HepG2 (cell line): ENCODE data around the gene MYO15A. TPM values are rescaled to one million over a fixed set of nuclear protein-coding genes. Genes with fewer than 3 reads are reported as not detected.

Experiments used
- ATAC-seq: fragments of 200-7000 bp; cut with Tn5 transposase; 3 replicates; pipeline ENCODE4 v1.9.1; 2020; ENCODE audit warnings: mild to moderate bottlenecking, moderate library complexity
- BruUV-seq: library from RNA; stranded (reverse); fragments of 400-500 nt; replicated peaks from 2 replicates; lab custom pipeline; 2021; lab: Mats Ljungman, UMichigan
- CTCF ChIA-PET: fragments of 300-600 bp; formaldehyde crosslinking; extraction: SDS; loops from one replicate; lab custom pipeline; 2021; ENCODE audit warnings: low total read pairs, inconsistent platforms, low intra/inter-chr PET ratio; lab: Yijun Ruan, JAX
- POLR2A ChIA-PET: fragments of 350-600 bp; sonication (Branson Sonifier 250); formaldehyde crosslinking; loops from one replicate; lab custom pipeline; 2020; ENCODE audit warnings: antibody characterized with exemption, inconsistent platforms; lab: Yijun Ruan, JAX
- DNase-seq: peaks from one replicate; pipeline ENCODE4 v3.0.0-alpha.2; 2015; ENCODE audit warnings: low spot score
- FAIRE-seq: peaks from 3 replicates; lab custom pipeline; 2011; peaks lifted over from hg19 to GRCh38; lab: Jason Lieb, UNC
- H2AFZ ChIP-seq: one replicate; pipeline ENCODE4 v1.6.1; 2011; ENCODE audit warnings: low read length, inconsistent platforms
- H3K27ac ChIP-seq: fragments of 300-600 bp; 3 replicates; pipeline ENCODE4 v1.8.0; 2011; ENCODE audit warnings: mixed run types, mild to moderate bottlenecking, mixed read lengths, low read length, inconsistent platforms; ENCODE audit not compliant: insufficient read depth; ENCODE audit errors: extremely low read length
- H3K27me3 ChIP-seq, 2 experiments: fragments of 200-600 bp in 1 of 2; 2 replicates in 1 of 2; 3 replicates in 1 of 2; pipeline versions ENCODE4 v1.6.0 to v1.8.0; 2011; ENCODE audit warnings: low read length in 2 of 2, mild to moderate bottlenecking in 2 of 2, moderate library complexity in 2 of 2, inconsistent platforms in 1 of 2; ENCODE audit not compliant: insufficient read depth in 2 of 2, control insufficient read depth in 1 of 2
- H3K36me3 ChIP-seq, 2 experiments: fragments of 200-600 bp in 1 of 2; replicated peaks in 1 of 2; 2 replicates in 1 of 2; 3 replicates in 1 of 2; pipeline versions ENCODE4 v1.5.1 to v1.8.0; 2011; ENCODE audit warnings: low read length in 2 of 2, inconsistent platforms in 1 of 2; ENCODE audit not compliant: insufficient read depth in 2 of 2, control insufficient read depth in 1 of 2
- H3K4me1 ChIP-seq: 2 replicates; pipeline ENCODE4 v1.5.1; 2012; ENCODE audit warnings: low read length, inconsistent platforms; ENCODE audit not compliant: insufficient read depth
- H3K4me2 ChIP-seq: 2 replicates; pipeline ENCODE4 v1.6.0; 2011; ENCODE audit warnings: low read depth, low read length, inconsistent platforms
- H3K4me3 ChIP-seq, 3 experiments: fragments of 200-600 bp in 1 of 3; sonication (generic), shearing (Covaris generic) in 1 of 3; replicated peaks in 1 of 3; 2 replicates each; pipeline ENCODE4 v1.5.1; 2011 to 2016; ENCODE audit warnings: low read length in 3 of 3, inconsistent platforms in 2 of 3, low read depth in 2 of 3, mild to moderate bottlenecking in 2 of 3, control low read depth in 1 of 3, mixed read lengths in 1 of 3; ENCODE audit not compliant: insufficient read depth in 1 of 3
- H3K79me2 ChIP-seq: one replicate; pipeline ENCODE4 v1.6.1; 2011; ENCODE audit warnings: low read length, inconsistent platforms; ENCODE audit not compliant: insufficient read depth
- H3K9ac ChIP-seq: 2 replicates; pipeline ENCODE4 v1.6.0; 2011; ENCODE audit warnings: mild to moderate bottlenecking, low read depth, low read length, inconsistent platforms; ENCODE audit not compliant: insufficient read depth
- H3K9me3 ChIP-seq: 2 replicates; pipeline ENCODE4 v1.5.1; 2012; ENCODE audit warnings: mild to moderate bottlenecking, low read length
- H4K20me1 ChIP-seq: 2 replicates; pipeline ENCODE4 v1.6.0; 2011; ENCODE audit warnings: inconsistent platforms, mild to moderate bottlenecking, low read length, moderate library complexity; ENCODE audit not compliant: insufficient read depth
- DMTF1 ChIP-seq: sonication (generic); formaldehyde crosslinking; IDR thresholded peaks from 2 replicates; pipeline ENCODE4 v1.4.0; 2020; ENCODE audit warnings: mild to moderate bottlenecking, missing genetic modification reagents
- KDM5A ChIP-seq: fragments of 200-600 bp; sonication (generic); IDR thresholded peaks from 2 replicates; pipeline ENCODE4 v1.7.0; 2018; ENCODE audit warnings: antibody characterized with exemption, mild to moderate bottlenecking, low read length, borderline replicate concordance
- PREB ChIP-seq: sonication (generic); formaldehyde crosslinking; IDR thresholded peaks from 2 replicates; pipeline ENCODE4 v1.4.0; 2020; ENCODE audit warnings: missing genetic modification reagents
- SATB2 ChIP-seq: sonication (generic); formaldehyde crosslinking; IDR thresholded peaks from 2 replicates; pipeline ENCODE4 v1.5.0; 2020; ENCODE audit warnings: missing genetic modification reagents
- SMC3 ChIP-seq: IDR thresholded peaks from 2 replicates; pipeline ENCODE4 v1.6.1; 2011; ENCODE audit warnings: low read length, improper control_type of control experiment
- TCF12 ChIP-seq, 2 experiments: fragments of 450-650 bp in 1 of 2; sonication (generic) in 1 of 2; formaldehyde crosslinking in 1 of 2; IDR thresholded peaks; 2 replicates each; pipeline versions ENCODE4 v1.6.1 to v1.8.0; 2017 to 2022; ENCODE audit warnings: antibody characterized with exemption in 1 of 2, mild to moderate bottlenecking in 1 of 2, missing genetic modification reagents in 1 of 2, moderate library complexity in 1 of 2
- TCF7 ChIP-seq: sonication (generic); IDR thresholded peaks from 2 replicates; pipeline ENCODE4 v1.6.1; 2016; ENCODE audit warnings: antibody characterized with exemption, low read depth
- ZNF224 ChIP-seq: sonication (generic); formaldehyde crosslinking; IDR thresholded peaks from 2 replicates; pipeline ENCODE4 v1.5.0; 2020; ENCODE audit warnings: mild to moderate bottlenecking, missing genetic modification reagents
- ZNF720 ChIP-seq: sonication (generic); formaldehyde crosslinking; IDR thresholded peaks from 2 replicates; pipeline ENCODE4 v1.4.0; 2020; ENCODE audit warnings: missing genetic modification reagents
- ZNF737 ChIP-seq: sonication (generic); formaldehyde crosslinking; IDR thresholded peaks from 2 replicates; pipeline ENCODE4 v1.5.0; 2020; ENCODE audit warnings: missing genetic modification reagents, mild to moderate bottlenecking, borderline replicate concordance
- ZNF776 ChIP-seq: sonication (generic); formaldehyde crosslinking; IDR thresholded peaks from 2 replicates; pipeline ENCODE4 v1.4.0; 2020; ENCODE audit warnings: mild to moderate bottlenecking, missing genetic modification reagents
- ZSCAN31 ChIP-seq: sonication (generic); formaldehyde crosslinking; IDR thresholded peaks from 2 replicates; pipeline ENCODE4 v1.5.0; 2020; ENCODE audit warnings: low read depth, mild to moderate bottlenecking, missing genetic modification reagents
- WGBS: methylation state at CpG from one replicate; pipeline ENCODE4 v1.1.6; 2017; ENCODE audit warnings: low lambda C conversion rate; 5-methylcytosine and 5-hydroxymethylcytosine counted together
- in situ Hi-C: cut with HindIII; loops from 2 replicates; pipeline ENCODE4 v1.10.0; 2017; ENCODE audit warnings: low pct_unique_long_range_greater_than_20kb; ENCODE audit not compliant: extremely low pct_ligation_motif_present
- intact Hi-C: fragments of 100-400 bp; cut with micrococcal nuclease; formaldehyde crosslinking; loops from one replicate; pipeline ENCODE4 v1.10.0; 2022; ENCODE audit not compliant: unreplicated experiment
- polyA plus RNA-seq, 8 experiments: library from polyadenylated mRNA; depleted of rRNA in 3 of 8; stranded (reverse) in 7 of 8; unstranded in 1 of 8; fragments of >200 nt; fragmentation: Illumina TruSeq in 4 of 8; extraction: Trizol in 4 of 8; gene quantifications; 2 replicates each; pipeline versions ENCODE4 v1.2.1 to v1.2.3, GENCODE V29; 2011 to 2016; ENCODE audit warnings: low read depth in 4 of 8, missing spikeins in 1 of 8, mixed read lengths in 1 of 8; ENCODE audit not compliant: insufficient read depth in 1 of 8
- total RNA-seq, 5 experiments: library from RNA; depleted of rRNA; stranded (reverse); fragments of >200 nt; fragmentation: Illumina TruSeq; extraction: Trizol; gene quantifications; 2 replicates each; pipeline ENCODE4 v1.2.3, GENCODE V29; 2016; ENCODE audit warnings: low read depth in 1 of 5

Gene MYO15A
- total and polyA plus RNA-seq, 2 of the 13 experiments (the other 11 are each of a cell fraction or from before 2014, with no cell fraction given) = 0.07 to 0.20 TPM

GRCh38 chr17:18144855-18145254 lies 36.3 kb downstream of the MYO15A start:
- BruUV-seq = no TSS peak
- WGBS = 38% methylated on average over 1 of the region's 1 CpG
- Histone ChIP-seq H3K9ac (no peak overlapping the region), H3K27me3 (peaks cover 2 to 6% of the 10 kb centered on the region in 2 experiments; a peak in 3 of 5 replicates), H4K20me1 (no peaks in the 10 kb centered on the region; the same call in 1 of the 2 replicates), H3K4me1 (peaks cover 14% of the 10 kb centered on the region), H3K4me2 (no peak overlapping the region), H3K79me2 (no peaks in the 10 kb centered on the region), H2AFZ (no peak overlapping the region), H3K9me3 (no peaks in the 10 kb centered on the region), H3K27ac (no peak overlapping the region), H3K36me3 (no peaks in the 10 kb centered on the region), H3K4me3 (no peak overlapping the region)
- ATAC-seq = no peak
- no peak for FAIRE-seq
- no peak for DNase-seq
- intact Hi-C loops = no loop called here
- in situ Hi-C loops = no loop called here
- TF ChIP-seq ZNF224 (no peak), TCF12 (IDR thresholded peaks at IDR 0.05) (no peak), TCF12 (CRISPR knock-in tag; IDR thresholded peaks at IDR 0.05) (no peak), TCF7 (no peak), ZNF737 (CRISPR knock-in tag) (no peak), SATB2 (CRISPR knock-in tag) (no peak), SMC3 (no peak), ZNF720 (CRISPR knock-in tag) (no peak), ZSCAN31 (no peak), DMTF1 (CRISPR knock-in tag) (no peak), KDM5A (no peak), ZNF776 (CRISPR knock-in tag) (no peak), PREB (no peak)
- ChIA-PET CTCF (no interaction called here), POLR2A (interaction anchor here (0.9 kb wide), 1 partner anchor 39 kb away, joined by 4 read pairs; the partner anchor contains the start of gene ALKBH5)
